ENCODE measurements around the gene HIVEP2. TPM values are rescaled to one million over a fixed set of nuclear protein-coding genes. Genes with fewer than 3 reads are reported as not detected.

HIVEP2 gene
- polyA plus RNA-seq, 3 donors = 12.0 to 12.7 (median 12.1) TPM

DNA sequence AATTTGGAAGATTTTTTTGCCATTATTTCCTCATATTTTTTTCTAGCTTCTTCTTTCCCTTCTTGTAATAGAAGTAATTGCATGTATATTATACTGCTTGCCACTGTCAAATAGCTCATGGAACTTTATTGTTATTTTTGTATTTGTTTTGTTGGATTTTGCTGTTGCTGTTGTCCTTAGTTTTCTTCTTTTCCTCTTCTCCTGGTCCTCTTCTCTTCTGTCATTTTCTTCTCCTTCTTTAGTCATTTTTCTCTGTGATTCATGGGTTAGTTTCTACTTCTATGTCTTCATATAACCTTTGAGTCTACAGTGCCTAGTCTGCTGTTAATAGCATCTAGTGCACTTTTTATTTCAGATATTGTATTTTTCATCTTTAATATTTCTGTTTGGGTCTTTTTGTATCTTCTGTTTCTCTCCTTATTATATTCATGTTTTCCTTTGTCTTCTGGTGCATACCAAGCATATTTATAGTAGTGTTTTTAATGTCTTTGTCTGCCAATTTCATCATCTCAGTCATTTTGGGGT, 226.2 kb downstream of the HIVEP2 start:
- DNase-seq (ENCODE audit: low read depth in 3 of 3, low spot score in 2 of 3) = no peak

DNA sequence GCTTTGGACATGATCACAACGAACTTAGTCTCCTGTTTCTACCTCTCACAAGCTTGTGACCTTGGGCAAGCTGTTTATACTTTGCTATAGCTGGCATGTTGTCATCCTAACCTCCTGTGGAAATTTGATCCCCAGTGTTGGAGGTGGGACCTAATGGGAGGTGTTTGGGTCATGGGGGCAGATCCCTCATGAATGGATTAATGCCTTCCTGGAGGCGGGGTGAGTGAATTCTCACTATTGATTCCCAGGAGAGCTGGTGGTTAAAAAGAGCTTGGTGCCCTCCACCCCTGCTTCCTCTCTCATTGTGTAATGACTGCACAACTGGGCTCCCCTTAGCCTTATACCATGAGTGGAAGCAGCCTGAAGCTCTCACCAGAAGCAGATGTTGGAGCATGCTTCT, 228.9 kb downstream of the HIVEP2 start:
- no peak for DNase-seq (ENCODE audit: low read depth in 3 of 3, low spot score in 2 of 3)

DNA sequence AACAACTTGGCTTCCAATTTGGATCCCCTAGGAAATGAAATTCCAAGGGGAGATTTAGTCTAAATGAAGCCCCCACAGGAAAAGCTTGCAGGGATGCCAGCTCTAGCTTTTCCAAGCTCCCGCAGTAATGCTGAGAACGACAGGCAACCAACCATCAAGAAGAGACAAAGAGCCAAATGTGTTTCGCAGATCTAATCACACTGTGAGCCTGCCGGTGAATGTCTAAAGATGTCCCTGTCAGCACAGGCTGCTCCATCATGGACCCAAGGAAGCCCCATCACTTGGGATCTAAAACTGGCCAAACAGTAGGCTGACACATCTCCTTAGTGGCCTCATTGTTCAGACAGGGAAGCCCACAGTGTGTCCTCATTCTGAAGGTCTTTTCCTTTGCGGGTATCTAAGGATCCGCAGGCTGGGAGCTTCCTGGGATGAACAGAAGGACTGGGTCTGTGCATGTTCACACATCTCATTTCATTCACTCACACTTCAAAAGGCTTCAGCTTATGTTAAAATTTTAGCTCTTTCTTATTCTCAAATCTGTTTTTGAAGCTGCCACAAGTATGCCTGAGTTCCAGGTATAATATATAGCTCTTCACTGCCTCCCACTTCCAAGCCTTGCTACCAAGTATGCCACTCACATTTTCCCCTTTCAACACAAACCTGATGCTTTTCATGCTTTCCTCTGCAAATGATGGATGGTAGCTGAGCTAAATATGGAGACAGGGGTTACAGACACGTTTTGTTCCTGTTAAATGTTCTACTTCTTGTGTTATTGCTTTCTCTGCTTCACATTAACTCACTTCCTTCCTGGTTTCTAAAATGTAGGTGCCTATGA, 229.8 kb downstream of the HIVEP2 start:
- DNase-seq (ENCODE audit: low read depth in 3 of 3, low spot score in 2 of 3) = no peak

DNA sequence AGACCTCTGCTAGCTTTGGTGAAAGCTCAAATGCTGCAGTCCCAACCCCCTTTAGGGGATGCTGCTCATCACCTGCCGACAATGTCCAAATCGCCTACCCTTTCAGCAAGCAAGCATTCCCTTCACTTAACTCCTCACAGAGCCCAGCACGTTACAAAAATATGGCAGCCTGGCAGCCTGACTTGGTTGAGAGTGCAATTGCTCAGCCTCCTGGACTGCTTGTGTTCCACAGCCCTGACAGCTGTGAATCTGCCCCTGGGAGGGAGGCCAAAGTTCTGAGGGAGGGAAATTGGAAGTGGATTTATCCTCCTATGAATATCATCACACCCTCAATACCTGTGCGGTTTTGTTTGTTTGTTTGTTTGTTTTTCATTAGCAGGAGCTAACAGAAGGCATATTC, 231.0 kb downstream of the HIVEP2 start:
- no peak for DNase-seq (ENCODE audit: low read depth in 3 of 3, low spot score in 2 of 3)

DNA sequence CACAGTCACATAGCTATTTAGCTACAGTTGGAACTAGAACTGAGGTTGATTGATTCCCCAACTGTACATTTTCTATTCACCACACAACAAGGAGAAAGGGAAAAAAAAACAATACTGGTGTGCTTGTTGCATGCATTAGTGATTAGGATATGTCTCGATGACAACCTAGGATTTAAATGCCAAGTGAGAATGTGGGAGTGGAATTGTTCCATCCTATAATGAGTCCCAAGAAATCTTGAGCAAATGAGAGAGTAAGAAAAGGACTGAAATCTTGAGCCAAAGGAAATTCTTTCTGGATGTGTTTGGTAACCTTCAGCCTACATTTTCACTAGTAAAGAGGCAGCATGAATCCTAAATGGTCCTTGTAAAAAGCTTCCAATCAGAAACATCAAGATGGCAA, 232.7 kb downstream of the HIVEP2 start:
- DNase-seq (ENCODE audit: low read depth in 3 of 3, low spot score in 2 of 3) = no peak

DNA sequence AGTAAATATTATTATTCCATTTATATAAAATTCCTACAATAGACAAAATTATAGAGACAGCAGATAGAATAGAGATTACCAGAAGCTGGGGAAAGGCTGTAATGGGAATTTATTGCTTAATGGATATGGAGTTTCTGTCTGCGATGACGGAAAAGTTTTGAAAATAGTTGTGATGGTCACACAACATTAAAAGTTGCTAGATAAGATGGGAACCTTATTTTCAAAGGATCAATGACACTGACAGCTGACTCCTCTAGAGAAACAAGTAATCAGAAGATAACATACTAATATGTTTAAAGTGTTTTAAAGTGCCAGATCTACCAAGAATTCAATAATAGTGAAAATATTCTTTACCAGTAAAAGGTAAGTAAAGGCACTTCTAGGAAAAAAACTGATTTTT, 236.3 kb downstream of the HIVEP2 start:
- no peak for DNase-seq (ENCODE audit: low read depth in 3 of 3, low spot score in 2 of 3)

DNA sequence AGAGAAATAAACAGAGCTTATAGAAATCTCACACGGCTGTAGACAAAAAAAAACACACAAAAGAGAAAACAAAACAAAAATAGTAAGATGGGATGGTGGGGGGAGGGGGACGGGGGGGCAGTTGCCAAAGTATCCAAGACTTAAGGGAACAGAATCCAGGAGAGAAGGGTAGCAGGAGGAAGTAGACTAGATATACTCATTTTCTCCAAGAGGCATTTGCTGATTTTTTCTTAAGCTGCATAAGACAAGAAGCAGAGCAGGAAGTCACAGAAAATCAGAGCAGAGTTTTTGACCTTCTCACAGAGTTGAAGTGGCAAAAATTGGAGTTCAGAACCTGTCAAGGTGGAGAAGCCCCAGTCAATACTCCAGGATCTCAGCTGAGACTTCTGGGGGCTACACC, 237.7 kb downstream of the HIVEP2 start:
- DNase-seq (ENCODE audit: low read depth in 3 of 3, low spot score in 2 of 3) = no peak

DNA sequence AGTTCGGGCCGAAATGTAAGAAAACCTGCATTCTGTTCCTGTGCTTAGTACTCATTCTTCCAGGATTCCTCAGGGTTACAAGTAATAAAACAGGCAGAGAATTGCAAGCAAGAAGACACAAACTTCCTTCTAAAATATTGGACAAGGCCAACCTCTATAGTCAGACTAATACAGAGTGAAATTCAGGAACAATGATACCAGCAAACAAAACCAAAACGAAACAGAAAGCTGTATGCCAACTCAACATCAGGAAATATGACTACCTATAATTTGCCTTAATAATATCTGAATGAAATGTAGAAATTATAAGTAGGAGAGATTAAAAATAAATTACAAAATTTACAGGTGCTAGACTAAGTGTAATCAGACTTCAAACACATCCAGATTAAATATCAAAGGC, 238.8 kb downstream of the HIVEP2 start:
- DNase-seq (ENCODE audit: low read depth in 3 of 3, low spot score in 2 of 3) = no peak

DNA sequence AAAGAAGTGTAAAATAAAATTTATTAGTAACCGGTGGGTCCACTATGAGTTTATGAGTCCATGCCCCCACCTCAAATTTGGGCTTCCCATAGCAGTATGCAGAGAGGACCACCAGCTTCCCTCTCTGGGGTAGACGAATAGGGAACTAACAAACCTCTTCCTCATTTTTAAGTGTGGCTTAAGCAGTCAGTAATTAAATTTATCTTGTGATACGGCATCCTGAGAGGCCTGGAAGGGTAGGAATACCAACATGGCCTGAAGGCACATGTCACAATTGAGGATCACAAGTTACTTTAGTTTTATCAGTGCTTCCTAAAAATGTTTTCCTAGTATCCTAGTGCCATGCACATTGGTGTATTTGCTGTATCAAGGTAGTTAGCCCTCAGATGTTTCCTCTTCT, 239.9 kb downstream of the HIVEP2 start:
- DNase-seq (ENCODE audit: low read depth in 3 of 3, low spot score in 2 of 3) = no peak

DNA sequence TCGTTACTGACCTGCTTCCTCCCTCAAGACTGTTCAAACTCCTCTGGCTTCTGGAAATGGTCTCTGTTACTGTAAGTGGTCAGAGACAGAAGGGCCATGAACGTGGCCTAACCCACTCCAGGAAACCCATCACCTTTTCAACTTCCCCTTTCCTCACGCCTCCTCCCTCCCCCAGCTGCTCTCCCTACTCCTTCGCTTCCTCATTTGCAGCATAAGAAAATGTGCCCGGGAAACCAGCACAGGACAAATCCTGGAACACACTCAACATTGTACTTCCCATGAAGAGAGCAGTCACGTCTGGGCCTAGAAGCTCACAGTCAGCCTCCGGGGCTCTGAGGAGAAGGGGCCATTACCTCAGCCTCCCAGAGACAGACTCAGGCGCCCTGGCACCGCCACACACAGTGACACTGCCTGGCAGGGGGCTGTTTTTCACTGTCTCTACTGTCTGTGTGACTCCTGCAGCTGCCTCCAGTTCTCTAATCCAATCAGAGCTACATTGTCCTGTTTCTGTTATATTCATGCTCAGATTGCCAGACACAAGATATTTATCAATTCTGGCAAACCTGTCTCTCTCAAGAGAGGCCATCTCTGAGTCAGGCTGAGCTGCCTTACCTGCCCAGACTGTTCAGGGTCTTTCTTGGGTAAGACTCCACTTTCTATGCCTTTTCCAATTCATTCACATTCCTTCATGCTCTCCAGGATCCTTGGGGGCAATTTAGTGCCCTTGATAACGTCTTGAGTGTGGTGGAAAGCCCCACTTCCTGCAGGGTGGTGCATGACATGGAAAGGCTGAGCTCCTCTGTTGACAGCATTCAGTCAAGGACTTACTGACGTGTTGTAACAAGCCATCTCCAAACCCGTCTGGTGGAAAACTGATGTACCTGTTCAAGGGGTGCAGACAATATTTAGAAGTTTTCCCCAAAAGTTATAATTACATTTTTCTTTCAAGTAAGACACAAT, 242.2 kb downstream of the HIVEP2 start:
- no peak for DNase-seq (ENCODE audit: low read depth in 3 of 3, low spot score in 2 of 3)

Other genes starting within 250 kb of the HIVEP2 start
- gene AIG1, start 115.7 kb upstream of the HIVEP2 start, polyA plus RNA-seq (ENCODE audit: insufficient read length in 3 of 3) = 100 to 1,000 TPM in 2 of 3 donors, 10 to 100 TPM in 1; 99.9 to 116 (median 112) TPM

All from right renal cortex interstitium (tissue), 3 donors.